Measurements from ENCODE around the gene ARMC8. TPM values are rescaled to one million over a fixed set of nuclear protein-coding genes. Genes with fewer than 3 reads are reported as not detected.

The ARMC8 gene
- total RNA-seq, 1 donor from 2014 or later = 57.1 TPM

DNA sequence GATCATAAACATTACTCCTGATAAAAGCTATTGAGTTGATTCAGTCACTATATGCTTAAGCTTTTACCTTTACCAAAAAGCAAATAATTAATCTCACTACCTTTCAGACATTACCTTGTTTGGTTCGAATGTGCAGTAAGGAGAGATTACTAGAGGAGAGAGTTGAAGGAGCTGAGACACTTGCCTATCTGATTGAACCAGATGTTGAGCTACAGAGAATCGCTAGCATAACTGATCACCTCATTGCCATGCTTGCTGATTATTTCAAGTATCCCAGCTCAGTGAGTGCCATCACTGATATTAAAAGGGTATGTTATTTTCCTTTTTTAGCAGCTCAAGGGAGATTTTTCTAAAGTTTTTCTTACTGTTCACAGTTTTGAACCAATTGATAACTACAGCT lies 54.6 kb downstream of the ARMC8 start:
- DNase-seq (ENCODE audit: low read depth) = no peak

GRCh38 chr3:138242466-138242865 lies 55.4 kb downstream of the ARMC8 start:
- DNase-seq (ENCODE audit: low read depth) = no peak

DNA sequence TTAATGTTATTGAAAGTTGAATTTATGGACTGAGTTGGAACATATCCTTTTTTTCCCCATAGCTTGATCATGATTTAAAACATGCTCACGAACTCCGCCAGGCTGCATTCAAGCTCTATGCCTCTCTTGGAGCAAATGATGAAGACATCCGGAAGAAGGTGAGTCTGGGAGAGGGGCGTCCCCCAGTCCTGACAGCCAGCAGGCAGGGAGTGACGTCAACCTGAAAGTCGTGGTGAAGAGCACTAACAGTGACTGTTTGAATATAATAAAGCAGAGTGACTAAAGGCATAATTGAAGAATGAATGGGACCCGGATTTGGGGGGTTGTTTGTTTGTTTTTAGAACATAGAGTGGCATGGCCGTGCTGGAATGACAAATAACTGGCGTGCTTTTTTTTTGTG lies 57.9 kb downstream of the ARMC8 start:
- no peak for DNase-seq (ENCODE audit: low read depth)

GRCh38 chr3:138249636-138250035 lies 62.5 kb downstream of the ARMC8 start:
- no peak for DNase-seq (ENCODE audit: low read depth)

- DNase-seq (ENCODE audit: low read depth) = no peak
These were observed 66.5 kb downstream of the ARMC8 start for GRCh38 chr3:138253609-138254008.

GRCh38 chr3:138254216-138254615 lies 67.1 kb downstream of the ARMC8 start:
- DNase-seq (ENCODE audit: low read depth) = no peak

- DNase-seq (ENCODE audit: low read depth) = no peak
These were observed 68.9 kb downstream of the ARMC8 start for GRCh38 chr3:138256022-138256421.

GRCh38 chr3:138257986-138258385 lies 70.9 kb downstream of the ARMC8 start:
- no peak for DNase-seq (ENCODE audit: low read depth)

DNA sequence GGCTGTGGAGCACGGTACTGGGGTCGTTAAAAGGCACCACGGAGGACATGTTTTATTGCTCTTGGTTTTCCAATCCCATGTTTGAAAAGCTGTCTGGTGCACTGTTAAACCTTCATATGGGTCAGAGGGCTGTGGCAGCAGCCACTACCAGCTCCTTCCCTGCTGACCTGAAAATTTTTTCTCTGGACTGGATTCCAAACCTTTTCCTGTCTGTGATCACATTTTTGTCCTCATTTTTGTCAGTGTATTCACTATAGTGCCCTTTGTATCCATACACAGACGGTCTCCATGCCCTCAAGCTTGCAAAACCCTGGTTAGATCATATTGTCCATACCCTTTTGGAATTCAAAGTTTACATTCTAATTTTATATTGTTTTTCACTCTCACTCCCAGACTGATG lies 72.0 kb downstream of the ARMC8 start:
- no peak for DNase-seq (ENCODE audit: low read depth)

GRCh38 chr3:138260611-138261010 lies 73.5 kb downstream of the ARMC8 start:
- DNase-seq (ENCODE audit: low read depth) = peak; percentile 28

- DNase-seq (ENCODE audit: low read depth) = no peak
These were observed 76.0 kb downstream of the ARMC8 start for GRCh38 chr3:138263104-138263503.

DNA sequence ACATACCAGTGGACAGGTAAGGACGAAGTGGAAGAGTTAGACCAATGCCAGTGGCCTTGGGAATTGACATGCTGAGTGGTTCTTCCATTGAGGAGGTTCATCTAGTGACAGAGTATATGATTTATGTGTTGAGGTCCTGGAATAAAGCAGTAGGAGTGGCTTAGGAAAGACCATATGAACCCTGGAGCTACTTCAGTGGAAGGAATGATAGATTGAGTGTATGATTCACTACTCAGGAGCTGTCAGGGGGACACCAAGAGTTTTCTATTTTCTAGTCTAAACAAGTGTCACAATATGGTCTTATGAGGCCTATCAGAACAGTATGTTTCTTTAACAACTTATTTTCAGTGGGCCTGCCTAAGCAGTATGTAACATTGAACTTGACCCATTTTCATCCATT lies 78.6 kb downstream of the ARMC8 start:
- no peak for DNase-seq (ENCODE audit: low read depth)

GRCh38 chr3:138267083-138267482 lies 80.0 kb downstream of the ARMC8 start:
- DNase-seq (ENCODE audit: low read depth) = no peak

DNA sequence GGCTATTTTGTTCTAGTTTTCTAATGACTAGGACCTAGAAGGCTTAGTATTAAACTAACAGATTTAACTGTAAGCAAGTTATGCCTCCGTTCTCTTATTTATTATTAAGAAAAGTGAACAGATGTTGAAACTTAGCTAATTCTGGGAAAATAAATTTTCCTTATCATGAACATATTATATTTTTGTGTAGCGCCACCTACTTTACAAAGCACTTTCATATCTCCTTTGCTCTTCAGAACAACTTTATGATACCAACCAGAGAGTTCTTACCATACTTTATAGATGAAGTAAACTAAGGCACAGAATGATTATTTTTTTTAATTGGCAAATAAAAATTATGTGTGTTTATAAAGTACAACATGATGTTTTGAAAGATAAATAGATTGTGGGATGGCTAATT lies 83.1 kb downstream of the ARMC8 start:
- no peak for DNase-seq (ENCODE audit: low read depth)

- no peak for DNase-seq (ENCODE audit: low read depth)
These were observed 84.2 kb downstream of the ARMC8 start for GRCh38 chr3:138271189-138271794.

- DNase-seq (ENCODE audit: low read depth) = no peak
These were observed 94.5 kb downstream of the ARMC8 start for GRCh38 chr3:138281561-138281960.

GRCh38 chr3:138282836-138283235 lies 95.7 kb downstream of the ARMC8 start:
- no peak for DNase-seq (ENCODE audit: low read depth)

GRCh38 chr3:138284079-138284478 lies 97.0 kb downstream of the ARMC8 start:
- no peak for DNase-seq (ENCODE audit: low read depth)

GRCh38 chr3:138284957-138285477 lies 97.9 kb downstream of the ARMC8 start:
- no peak for DNase-seq (ENCODE audit: low read depth)

GRCh38 chr3:138289260-138289659 lies 102.2 kb downstream of the ARMC8 start:
- no peak for DNase-seq (ENCODE audit: low read depth)

- peak; percentile 3 for DNase-seq (ENCODE audit: low read depth)
These were observed 102.6 kb downstream of the ARMC8 start for GRCh38 chr3:138289701-138290100.

DNA sequence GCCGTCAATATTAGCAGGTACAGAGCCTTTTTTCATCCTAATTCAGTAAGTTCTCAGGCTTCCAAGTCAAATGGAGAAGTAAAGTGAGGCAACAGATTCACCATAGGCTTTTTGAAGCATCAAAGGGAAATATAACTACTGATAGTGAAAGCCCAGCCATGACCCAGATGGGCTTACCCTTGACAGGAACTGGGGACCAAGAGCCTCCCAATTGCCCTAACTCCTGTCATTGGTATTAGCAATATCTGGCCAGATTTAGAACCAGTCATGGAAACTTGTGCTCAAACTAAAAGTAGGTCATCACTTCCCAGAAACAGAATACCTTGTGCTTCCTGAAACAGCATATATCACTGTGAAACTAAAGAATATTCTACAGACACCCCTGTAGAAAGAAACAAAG lies 109.5 kb downstream of the ARMC8 start:
- no peak for DNase-seq (ENCODE audit: low read depth)

DNA sequence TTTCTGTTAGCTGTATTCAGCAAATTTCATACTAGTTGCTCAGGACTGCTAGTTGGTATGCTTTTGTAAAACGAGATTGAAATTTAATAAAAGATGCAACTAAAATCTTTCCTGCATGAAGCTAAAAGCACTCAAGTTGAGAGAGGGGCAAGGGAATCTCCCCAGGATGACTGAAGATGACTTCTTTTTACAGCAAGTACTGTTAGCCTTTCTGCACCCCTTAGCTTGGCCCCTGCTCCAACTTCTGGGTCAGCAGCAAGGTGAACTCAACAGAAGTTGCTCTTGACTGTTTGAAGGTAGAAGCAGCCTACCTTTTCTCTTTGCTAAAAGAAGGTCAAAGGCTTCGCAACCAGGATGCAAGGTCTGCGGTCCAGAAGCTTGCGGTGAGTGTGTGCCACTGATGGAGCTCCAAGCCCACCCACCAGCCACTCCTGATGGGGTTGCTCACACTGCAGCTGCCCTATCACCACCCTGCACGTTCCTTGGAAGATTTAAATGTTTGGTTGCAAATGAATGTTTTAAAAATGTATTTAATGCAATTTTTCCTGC lies 110.0 kb downstream of the ARMC8 start:
- DNase-seq (ENCODE audit: low read depth) = no peak

Data from myocyte (in vitro differentiated cells).